ENCODE results near the gene RTL1. TPM values are rescaled to one million over a fixed set of nuclear protein-coding genes. Genes with fewer than 3 reads are reported as not detected.

Gene RTL1
- total and polyA plus RNA-seq, 2 of the 13 experiments (the other 11 are each of a cell fraction or from before 2014, with no cell fraction given), result not detected

DNA sequence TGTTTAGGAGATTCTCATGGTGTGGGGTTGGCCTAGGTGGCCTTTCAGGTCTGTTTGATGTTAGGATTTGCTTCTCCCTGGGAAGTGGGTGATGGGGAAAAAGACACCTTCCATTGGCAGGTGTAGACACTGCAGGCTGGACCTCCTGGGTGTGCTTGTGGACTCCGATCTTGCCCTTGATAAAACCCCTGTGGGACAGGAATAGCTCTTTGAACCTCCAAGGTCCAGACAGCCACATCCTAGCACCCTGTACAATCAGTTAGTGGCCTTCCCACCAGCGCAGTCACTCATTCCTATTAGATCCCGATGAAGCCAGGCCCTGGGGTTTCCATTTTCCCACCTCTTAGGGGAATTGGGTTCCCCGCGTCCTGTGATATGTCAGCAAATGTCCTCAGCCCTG, 49.1 kb downstream of the RTL1 start (continued):
- TF ChIP-seq, protein P1, sequence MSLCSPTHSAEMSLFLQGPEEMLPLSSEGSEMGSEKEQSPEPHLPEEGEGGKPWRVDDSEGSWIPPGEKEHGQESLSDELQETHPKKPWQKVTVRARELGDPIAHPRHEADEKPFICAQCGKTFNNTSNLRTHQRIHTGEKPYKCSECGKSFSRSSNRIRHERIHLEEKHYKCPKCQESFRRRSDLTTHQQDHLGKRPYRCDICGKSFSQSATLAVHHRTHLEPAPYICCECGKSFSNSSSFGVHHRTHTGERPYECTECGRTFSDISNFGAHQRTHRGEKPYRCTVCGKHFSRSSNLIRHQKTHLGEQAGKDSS (CRISPR knock-in tag; IDR thresholded peaks at IDR 0.05; ENCODE audit: borderline replicate concordance, low read depth), result no peak

DNA sequence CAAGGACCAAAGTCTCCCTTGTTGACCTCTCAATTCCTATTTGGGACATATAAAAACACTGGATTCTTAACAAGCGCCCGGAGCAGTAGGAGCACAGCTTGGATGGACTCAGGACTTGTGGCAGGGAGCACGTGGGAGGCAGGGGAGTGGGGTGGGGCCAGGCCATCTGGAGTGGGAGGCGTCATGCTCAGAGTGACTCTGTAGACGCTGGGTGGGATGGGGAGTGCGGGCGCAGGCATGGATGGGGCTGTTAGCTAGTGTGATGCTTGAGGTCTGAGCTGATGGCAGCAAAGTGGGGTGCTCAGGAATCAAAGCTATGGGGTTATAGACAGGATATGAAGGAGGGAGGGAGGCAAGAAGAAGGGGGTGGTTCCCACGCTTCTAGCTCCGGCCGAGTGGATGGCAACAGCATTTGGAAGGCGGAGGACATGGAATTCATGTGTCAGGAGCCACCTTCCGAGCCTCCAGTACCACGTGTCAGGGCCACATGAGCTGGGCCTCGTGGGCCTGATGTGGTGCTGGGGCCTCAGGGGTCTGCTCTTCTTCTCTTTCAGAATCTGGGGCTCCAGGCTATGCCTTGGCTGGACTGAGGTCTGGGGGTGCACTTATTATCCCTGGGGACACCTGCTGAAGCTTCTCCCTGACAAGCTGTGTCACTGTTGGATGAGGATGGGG, 51.4 kb downstream of the RTL1 start:
- in situ Hi-C loops (cut with HindIII; ENCODE audit: extremely low pct_ligation_motif_present, low pct_unique_long_range_greater_than_20kb), result no loop called here
- Histone ChIP-seq H3K4me1 (ENCODE audit: insufficient read depth, low read length) (peaks cover 44% of the 10 kb centered on the region), H3K9me3 (ENCODE audit: low read length) (no peaks in the 10 kb centered on the region), H3K27ac (ENCODE audit: extremely low read length, insufficient read depth, low read length) (no peak overlapping the region), H4K20me1 (ENCODE audit: insufficient read depth, low read length) (no peaks in the 10 kb centered on the region), H3K4me3 (replicated peaks in 1 of 3; ENCODE audit: insufficient read depth in 1 of 3, low read depth in 2 of 3, low read length in 3 of 3) (no peak overlapping the region), H3K9ac (ENCODE audit: insufficient read depth, low read depth, low read length) (no peak overlapping the region), H3K4me2 (ENCODE audit: low read depth, low read length) (no peak overlapping the region), H3K79me2 (ENCODE audit: insufficient read depth, low read length) (no peaks in the 10 kb centered on the region), H3K27me3 (ENCODE audit: control insufficient read depth in 1 of 2, insufficient read depth in 2 of 2, low read length in 2 of 2) (no peaks in the 10 kb centered on the region; a peak in 1 of 5 replicates), H3K36me3 (replicated peaks in 1 of 2; ENCODE audit: control insufficient read depth in 1 of 2, insufficient read depth in 2 of 2, low read length in 2 of 2) (no peaks in the 10 kb centered on the region), H2AFZ (ENCODE audit: low read length) (no peak overlapping the region)
- no peak for DNase-seq (ENCODE audit: low spot score)
- CTCF ChIA-PET (ENCODE audit: low intra/inter-chr PET ratio, low total read pairs), result no interaction called here
- POLR2A ChIA-PET, result interaction anchor here (1.1 kb wide), 1 partner anchor 101 kb away, joined by 3 read pairs; no protein-coding TSS in a partner anchor
- no peak for ATAC-seq
- 79% methylated on average over 11 of the region's 14 CpGs for WGBS (ENCODE audit: low lambda C conversion rate)
- intact Hi-C loops (cut with micrococcal nuclease; ENCODE audit: unreplicated experiment), result loop anchor here (1.0 to 5.0 kb wide), 2 partner anchors 49 to 185 kb away; no protein-coding TSS in a partner anchor
- TF ChIP-seq, protein P2, sequence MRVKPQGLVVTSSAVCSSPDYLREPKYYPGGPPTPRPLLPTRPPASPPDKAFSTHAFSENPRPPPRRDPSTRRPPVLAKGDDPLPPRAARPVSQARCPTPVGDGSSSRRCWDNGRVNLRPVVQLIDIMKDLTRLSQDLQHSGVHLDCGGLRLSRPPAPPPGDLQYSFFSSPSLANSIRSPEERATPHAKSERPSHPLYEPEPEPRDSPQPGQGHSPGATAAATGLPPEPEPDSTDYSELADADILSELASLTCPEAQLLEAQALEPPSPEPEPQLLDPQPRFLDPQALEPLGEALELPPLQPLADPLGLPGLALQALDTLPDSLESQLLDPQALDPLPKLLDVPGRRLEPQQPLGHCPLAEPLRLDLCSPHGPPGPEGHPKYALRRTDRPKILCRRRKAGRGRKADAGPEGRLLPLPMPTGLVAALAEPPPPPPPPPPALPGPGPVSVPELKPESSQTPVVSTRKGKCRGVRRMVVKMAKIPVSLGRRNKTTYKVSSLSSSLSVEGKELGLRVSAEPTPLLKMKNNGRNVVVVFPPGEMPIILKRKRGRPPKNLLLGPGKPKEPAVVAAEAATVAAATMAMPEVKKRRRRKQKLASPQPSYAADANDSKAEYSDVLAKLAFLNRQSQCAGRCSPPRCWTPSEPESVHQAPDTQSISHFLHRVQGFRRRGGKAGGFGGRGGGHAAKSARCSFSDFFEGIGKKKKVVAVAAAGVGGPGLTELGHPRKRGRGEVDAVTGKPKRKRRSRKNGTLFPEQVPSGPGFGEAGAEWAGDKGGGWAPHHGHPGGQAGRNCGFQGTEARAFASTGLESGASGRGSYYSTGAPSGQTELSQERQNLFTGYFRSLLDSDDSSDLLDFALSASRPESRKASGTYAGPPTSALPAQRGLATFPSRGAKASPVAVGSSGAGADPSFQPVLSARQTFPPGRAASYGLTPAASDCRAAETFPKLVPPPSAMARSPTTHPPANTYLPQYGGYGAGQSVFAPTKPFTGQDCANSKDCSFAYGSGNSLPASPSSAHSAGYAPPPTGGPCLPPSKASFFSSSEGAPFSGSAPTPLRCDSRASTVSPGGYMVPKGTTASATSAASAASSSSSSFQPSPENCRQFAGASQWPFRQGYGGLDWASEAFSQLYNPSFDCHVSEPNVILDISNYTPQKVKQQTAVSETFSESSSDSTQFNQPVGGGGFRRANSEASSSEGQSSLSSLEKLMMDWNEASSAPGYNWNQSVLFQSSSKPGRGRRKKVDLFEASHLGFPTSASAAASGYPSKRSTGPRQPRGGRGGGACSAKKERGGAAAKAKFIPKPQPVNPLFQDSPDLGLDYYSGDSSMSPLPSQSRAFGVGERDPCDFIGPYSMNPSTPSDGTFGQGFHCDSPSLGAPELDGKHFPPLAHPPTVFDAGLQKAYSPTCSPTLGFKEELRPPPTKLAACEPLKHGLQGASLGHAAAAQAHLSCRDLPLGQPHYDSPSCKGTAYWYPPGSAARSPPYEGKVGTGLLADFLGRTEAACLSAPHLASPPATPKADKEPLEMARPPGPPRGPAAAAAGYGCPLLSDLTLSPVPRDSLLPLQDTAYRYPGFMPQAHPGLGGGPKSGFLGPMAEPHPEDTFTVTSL (CRISPR knock-in tag; IDR thresholded peaks at IDR 0.05; ENCODE audit: borderline replicate concordance), result no peak
- TF ChIP-seq ZNF263 (CRISPR knock-in tag; IDR thresholded peaks at IDR 0.05) (peak; percentile 72), ZC3H13 (CRISPR knock-in tag; IDR thresholded peaks at IDR 0.05) (no peak), ZMYM3 (CRISPR knock-in tag; IDR thresholded peaks at IDR 0.05) (no peak), TEAD3 (CRISPR knock-in tag; optimal IDR thresholded peaks at IDR 0.05; ENCODE audit: borderline replicate concordance) (no peak), KLF6 (CRISPR knock-in tag; IDR thresholded peaks at IDR 0.05) (no peak)
- TF ChIP-seq, protein P3, sequence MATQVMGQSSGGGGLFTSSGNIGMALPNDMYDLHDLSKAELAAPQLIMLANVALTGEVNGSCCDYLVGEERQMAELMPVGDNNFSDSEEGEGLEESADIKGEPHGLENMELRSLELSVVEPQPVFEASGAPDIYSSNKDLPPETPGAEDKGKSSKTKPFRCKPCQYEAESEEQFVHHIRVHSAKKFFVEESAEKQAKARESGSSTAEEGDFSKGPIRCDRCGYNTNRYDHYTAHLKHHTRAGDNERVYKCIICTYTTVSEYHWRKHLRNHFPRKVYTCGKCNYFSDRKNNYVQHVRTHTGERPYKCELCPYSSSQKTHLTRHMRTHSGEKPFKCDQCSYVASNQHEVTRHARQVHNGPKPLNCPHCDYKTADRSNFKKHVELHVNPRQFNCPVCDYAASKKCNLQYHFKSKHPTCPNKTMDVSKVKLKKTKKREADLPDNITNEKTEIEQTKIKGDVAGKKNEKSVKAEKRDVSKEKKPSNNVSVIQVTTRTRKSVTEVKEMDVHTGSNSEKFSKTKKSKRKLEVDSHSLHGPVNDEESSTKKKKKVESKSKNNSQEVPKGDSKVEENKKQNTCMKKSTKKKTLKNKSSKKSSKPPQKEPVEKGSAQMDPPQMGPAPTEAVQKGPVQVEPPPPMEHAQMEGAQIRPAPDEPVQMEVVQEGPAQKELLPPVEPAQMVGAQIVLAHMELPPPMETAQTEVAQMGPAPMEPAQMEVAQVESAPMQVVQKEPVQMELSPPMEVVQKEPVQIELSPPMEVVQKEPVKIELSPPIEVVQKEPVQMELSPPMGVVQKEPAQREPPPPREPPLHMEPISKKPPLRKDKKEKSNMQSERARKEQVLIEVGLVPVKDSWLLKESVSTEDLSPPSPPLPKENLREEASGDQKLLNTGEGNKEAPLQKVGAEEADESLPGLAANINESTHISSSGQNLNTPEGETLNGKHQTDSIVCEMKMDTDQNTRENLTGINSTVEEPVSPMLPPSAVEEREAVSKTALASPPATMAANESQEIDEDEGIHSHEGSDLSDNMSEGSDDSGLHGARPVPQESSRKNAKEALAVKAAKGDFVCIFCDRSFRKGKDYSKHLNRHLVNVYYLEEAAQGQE (IDR thresholded peaks at IDR 0.05; ENCODE audit: borderline replicate concordance in 1 of 2, low read depth in 1 of 2, low read length in 2 of 2), result no peak
- BruUV-seq (replicated peaks), result no TSS peak
- no peak for FAIRE-seq
